MCF 10A (cell line): ENCODE measurements around the gene RAPH1. TPM values are rescaled to one million over a fixed set of nuclear protein-coding genes. Genes with fewer than 3 reads are reported as not detected.

ENCODE experiments used
- BruUV-seq: library from RNA; stranded (reverse); fragments of 400-500 nt; replicated peaks from 2 replicates; lab custom pipeline; 2021; lab: Mats Ljungman, UMichigan
- CTCF ChIA-PET: fragments of 300-600 bp; sonication (Branson Sonifier 250); formaldehyde crosslinking; extraction: SDS; loops from one replicate; lab custom pipeline; 2021; ENCODE audit warnings: antibody characterized with exemption, inconsistent platforms; lab: Yijun Ruan, JAX
- POLR2A ChIA-PET: fragments of 300-600, 350-650 bp; sonication (Branson Sonifier 250); formaldehyde crosslinking; extraction: SDS; loops from one replicate; lab custom pipeline; 2020; ENCODE audit warnings: antibody characterized with exemption, inconsistent platforms; lab: Yijun Ruan, JAX
- DNase-seq: peaks from one replicate; pipeline ENCODE4 v3.0.0-alpha.2; 2018; ENCODE audit not compliant: unreplicated experiment
- H3K27ac Mint-ChIP-seq: one replicate; pipeline ENCODE4 v1.8.0; 2022; ENCODE audit warnings: mild to moderate bottlenecking, low read depth, mixed read lengths; ENCODE audit not compliant: unreplicated experiment
- H3K27me3 Mint-ChIP-seq: one replicate; pipeline ENCODE4 v1.8.0; 2022; ENCODE audit warnings: mixed read lengths; ENCODE audit not compliant: insufficient read depth, unreplicated experiment
- H3K36me3 Mint-ChIP-seq: one replicate; pipeline ENCODE4 v1.8.0; 2022; ENCODE audit warnings: mild to moderate bottlenecking, moderate library complexity, mixed read lengths; ENCODE audit not compliant: insufficient read depth, unreplicated experiment
- H3K4me1 Mint-ChIP-seq: one replicate; pipeline ENCODE4 v1.8.0; 2022; ENCODE audit warnings: mixed read lengths; ENCODE audit not compliant: insufficient read depth, unreplicated experiment
- H3K4me3 Mint-ChIP-seq: one replicate; pipeline ENCODE4 v1.8.0; 2022; ENCODE audit warnings: mild to moderate bottlenecking, moderate library complexity, mixed read lengths; ENCODE audit not compliant: unreplicated experiment
- H3K9me3 Mint-ChIP-seq: one replicate; pipeline ENCODE4 v1.8.0; 2022; ENCODE audit warnings: mixed read lengths; ENCODE audit not compliant: unreplicated experiment
- CTCF ChIP-seq: fragments of 200-600 bp; IDR thresholded peaks from one replicate; pipeline ENCODE4 v1.8.0; 2022; ENCODE audit warnings: antibody characterized with exemption, mild to moderate bottlenecking; ENCODE audit not compliant: unreplicated experiment
- intact Hi-C: fragments of 100-400 bp; cut with micrococcal nuclease; formaldehyde crosslinking; loops from 2 replicates; pipeline ENCODE4 v1.14.1; 2022
- total RNA-seq: library from RNA; stranded (reverse); gene quantifications from 2 replicates; pipeline ENCODE4 v1.2.3, GENCODE V29; 2022

The RAPH1 gene
- total RNA-seq, 1 experiment from 2014 or later, result 79.8 TPM

GRCh38 chr2:203446071-203446481 is 89.0 kb downstream of the RAPH1 start:
- intact Hi-C loops, result no loop called here

GRCh38 chr2:203444738-203445137 is 90.4 kb downstream of the RAPH1 start:
- no peak for DNase-seq
- intact Hi-C loops, result no loop called here
- Mint-ChIP-seq H3K27ac (no peak overlapping the region), H3K27me3 (no peaks in the 10 kb centered on the region), H3K4me3 (no peak overlapping the region), H3K9me3 (no peaks in the 10 kb centered on the region), H3K36me3 (peaks cover 48% of the 10 kb centered on the region), H3K4me1 (peaks cover 11% of the 10 kb centered on the region)
- CTCF ChIA-PET, result no interaction called here
- BruUV-seq, result no TSS peak
- POLR2A ChIA-PET, result no interaction called here
- TF ChIP-seq CTCF, result no peak

More at GRCh38 chr2:203446071-203446481, 89.0 kb downstream of the RAPH1 start:
- Mint-ChIP-seq H3K4me1 (peaks cover 17% of the 10 kb centered on the region), H3K9me3 (no peaks in the 10 kb centered on the region), H3K4me3 (no peak overlapping the region), H3K27ac (peak overlapping the region; percentile 46), H3K36me3 (peaks cover 57% of the 10 kb centered on the region), H3K27me3 (no peaks in the 10 kb centered on the region)
- ChIA-PET CTCF (interaction anchor here (0.6 to 1.3 kb wide), 2 partner anchors 186 to 369 kb away, joined by 3 to 6 read pairs; no protein-coding TSS in a partner anchor), POLR2A (interaction anchor here (0.6 kb wide), 2 partner anchors 34 to 200 kb away, joined by 3 read pairs; no protein-coding TSS in a partner anchor)
- no peak for TF ChIP-seq CTCF
- BruUV-seq, result no TSS peak
- peak; percentile 72 for DNase-seq

GRCh38 chr2:203442463-203442862 is 92.6 kb downstream of the RAPH1 start:
- Mint-ChIP-seq H3K9me3 (no peaks in the 10 kb centered on the region), H3K27ac (no peak overlapping the region), H3K4me3 (no peak overlapping the region), H3K4me1 (peaks cover 11% of the 10 kb centered on the region), H3K27me3 (no peaks in the 10 kb centered on the region), H3K36me3 (peaks cover 61% of the 10 kb centered on the region)
- ChIA-PET POLR2A (no interaction called here), CTCF (interaction anchor here (0.8 to 0.9 kb wide), 2 partner anchors 11 to 45 kb away, joined by 3 read pairs; no protein-coding TSS in a partner anchor)
- BruUV-seq, result no TSS peak
- intact Hi-C loops, result no loop called here
- no peak for DNase-seq
- TF ChIP-seq CTCF, result no peak

GRCh38 chr2:203441463-203441862 is 93.6 kb downstream of the RAPH1 start:
- Mint-ChIP-seq H3K4me3 (no peak overlapping the region), H3K27ac (no peak overlapping the region), H3K27me3 (no peaks in the 10 kb centered on the region), H3K36me3 (peaks cover 61% of the 10 kb centered on the region), H3K4me1 (peaks cover 9% of the 10 kb centered on the region), H3K9me3 (no peaks in the 10 kb centered on the region)
- ChIA-PET CTCF (interaction anchor here (0.6 to 0.9 kb wide), 3 partner anchors 12 to 607 kb away, joined by 3 read pairs; no protein-coding TSS in a partner anchor), POLR2A (no interaction called here)
- no peak for TF ChIP-seq CTCF
- DNase-seq, result no peak
- BruUV-seq, result no TSS peak
- intact Hi-C loops, result no loop called here
